ENCODE measurements around the gene MYB. TPM values are rescaled to one million over a fixed set of nuclear protein-coding genes. Genes with fewer than 3 reads are reported as not detected.

The MYB gene
- total and polyA plus RNA-seq, 2 of the 8 experiments (the other 6 are each of a cell fraction or from before 2014, with no cell fraction given): 4.0 to 7.6 TPM

DNA sequence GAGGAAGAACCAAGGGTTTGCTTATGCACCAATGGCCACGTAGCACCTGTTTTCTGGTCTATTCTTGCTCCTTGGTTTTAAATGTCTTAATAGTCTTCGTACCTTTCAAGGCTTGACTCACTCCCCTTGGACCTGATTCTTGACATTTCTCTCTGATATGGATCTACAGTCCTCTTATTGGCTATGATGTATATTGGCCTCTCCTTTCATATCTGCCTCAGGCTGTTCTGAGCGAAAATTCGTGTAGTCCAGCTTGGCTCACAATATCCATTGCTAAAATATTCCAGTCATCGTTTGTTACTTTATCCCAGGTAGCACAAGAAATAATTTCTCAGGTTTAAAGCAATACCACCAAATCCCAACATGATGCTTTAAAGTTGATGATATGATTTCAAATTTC lies 59.6 kb downstream of the MYB start (continued):
- TF ChIP-seq, protein P1, sequence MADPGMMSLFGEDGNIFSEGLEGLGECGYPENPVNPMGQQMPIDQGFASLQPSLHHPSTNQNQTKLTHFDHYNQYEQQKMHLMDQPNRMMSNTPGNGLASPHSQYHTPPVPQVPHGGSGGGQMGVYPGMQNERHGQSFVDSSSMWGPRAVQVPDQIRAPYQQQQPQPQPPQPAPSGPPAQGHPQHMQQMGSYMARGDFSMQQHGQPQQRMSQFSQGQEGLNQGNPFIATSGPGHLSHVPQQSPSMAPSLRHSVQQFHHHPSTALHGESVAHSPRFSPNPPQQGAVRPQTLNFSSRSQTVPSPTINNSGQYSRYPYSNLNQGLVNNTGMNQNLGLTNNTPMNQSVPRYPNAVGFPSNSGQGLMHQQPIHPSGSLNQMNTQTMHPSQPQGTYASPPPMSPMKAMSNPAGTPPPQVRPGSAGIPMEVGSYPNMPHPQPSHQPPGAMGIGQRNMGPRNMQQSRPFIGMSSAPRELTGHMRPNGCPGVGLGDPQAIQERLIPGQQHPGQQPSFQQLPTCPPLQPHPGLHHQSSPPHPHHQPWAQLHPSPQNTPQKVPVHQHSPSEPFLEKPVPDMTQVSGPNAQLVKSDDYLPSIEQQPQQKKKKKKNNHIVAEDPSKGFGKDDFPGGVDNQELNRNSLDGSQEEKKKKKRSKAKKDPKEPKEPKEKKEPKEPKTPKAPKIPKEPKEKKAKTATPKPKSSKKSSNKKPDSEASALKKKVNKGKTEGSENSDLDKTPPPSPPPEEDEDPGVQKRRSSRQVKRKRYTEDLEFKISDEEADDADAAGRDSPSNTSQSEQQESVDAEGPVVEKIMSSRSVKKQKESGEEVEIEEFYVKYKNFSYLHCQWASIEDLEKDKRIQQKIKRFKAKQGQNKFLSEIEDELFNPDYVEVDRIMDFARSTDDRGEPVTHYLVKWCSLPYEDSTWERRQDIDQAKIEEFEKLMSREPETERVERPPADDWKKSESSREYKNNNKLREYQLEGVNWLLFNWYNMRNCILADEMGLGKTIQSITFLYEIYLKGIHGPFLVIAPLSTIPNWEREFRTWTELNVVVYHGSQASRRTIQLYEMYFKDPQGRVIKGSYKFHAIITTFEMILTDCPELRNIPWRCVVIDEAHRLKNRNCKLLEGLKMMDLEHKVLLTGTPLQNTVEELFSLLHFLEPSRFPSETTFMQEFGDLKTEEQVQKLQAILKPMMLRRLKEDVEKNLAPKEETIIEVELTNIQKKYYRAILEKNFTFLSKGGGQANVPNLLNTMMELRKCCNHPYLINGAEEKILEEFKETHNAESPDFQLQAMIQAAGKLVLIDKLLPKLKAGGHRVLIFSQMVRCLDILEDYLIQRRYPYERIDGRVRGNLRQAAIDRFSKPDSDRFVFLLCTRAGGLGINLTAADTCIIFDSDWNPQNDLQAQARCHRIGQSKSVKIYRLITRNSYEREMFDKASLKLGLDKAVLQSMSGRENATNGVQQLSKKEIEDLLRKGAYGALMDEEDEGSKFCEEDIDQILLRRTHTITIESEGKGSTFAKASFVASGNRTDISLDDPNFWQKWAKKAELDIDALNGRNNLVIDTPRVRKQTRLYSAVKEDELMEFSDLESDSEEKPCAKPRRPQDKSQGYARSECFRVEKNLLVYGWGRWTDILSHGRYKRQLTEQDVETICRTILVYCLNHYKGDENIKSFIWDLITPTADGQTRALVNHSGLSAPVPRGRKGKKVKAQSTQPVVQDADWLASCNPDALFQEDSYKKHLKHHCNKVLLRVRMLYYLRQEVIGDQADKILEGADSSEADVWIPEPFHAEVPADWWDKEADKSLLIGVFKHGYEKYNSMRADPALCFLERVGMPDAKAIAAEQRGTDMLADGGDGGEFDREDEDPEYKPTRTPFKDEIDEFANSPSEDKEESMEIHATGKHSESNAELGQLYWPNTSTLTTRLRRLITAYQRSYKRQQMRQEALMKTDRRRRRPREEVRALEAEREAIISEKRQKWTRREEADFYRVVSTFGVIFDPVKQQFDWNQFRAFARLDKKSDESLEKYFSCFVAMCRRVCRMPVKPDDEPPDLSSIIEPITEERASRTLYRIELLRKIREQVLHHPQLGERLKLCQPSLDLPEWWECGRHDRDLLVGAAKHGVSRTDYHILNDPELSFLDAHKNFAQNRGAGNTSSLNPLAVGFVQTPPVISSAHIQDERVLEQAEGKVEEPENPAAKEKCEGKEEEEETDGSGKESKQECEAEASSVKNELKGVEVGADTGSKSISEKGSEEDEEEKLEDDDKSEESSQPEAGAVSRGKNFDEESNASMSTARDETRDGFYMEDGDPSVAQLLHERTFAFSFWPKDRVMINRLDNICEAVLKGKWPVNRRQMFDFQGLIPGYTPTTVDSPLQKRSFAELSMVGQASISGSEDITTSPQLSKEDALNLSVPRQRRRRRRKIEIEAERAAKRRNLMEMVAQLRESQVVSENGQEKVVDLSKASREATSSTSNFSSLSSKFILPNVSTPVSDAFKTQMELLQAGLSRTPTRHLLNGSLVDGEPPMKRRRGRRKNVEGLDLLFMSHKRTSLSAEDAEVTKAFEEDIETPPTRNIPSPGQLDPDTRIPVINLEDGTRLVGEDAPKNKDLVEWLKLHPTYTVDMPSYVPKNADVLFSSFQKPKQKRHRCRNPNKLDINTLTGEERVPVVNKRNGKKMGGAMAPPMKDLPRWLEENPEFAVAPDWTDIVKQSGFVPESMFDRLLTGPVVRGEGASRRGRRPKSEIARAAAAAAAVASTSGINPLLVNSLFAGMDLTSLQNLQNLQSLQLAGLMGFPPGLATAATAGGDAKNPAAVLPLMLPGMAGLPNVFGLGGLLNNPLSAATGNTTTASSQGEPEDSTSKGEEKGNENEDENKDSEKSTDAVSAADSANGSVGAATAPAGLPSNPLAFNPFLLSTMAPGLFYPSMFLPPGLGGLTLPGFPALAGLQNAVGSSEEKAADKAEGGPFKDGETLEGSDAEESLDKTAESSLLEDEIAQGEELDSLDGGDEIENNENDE (IDR thresholded peaks at IDR 0.05; ENCODE audit: insufficient replicate concordance, low read length): no peak
- TF ChIP-seq SP1 (IDR thresholded peaks at IDR 0.05; ENCODE audit: low read depth, low read length) (no peak), BCL11A (IDR thresholded peaks at IDR 0.05; ENCODE audit: low read depth in 2 of 2, low read length in 2 of 2) (no peak), BACH1 (IDR thresholded peaks at IDR 0.05; ENCODE audit: low read length) (no peak), TCF12 (IDR thresholded peaks at IDR 0.05; ENCODE audit: low read depth, low read length) (no peak), TAF7 (optimal IDR thresholded peaks at IDR 0.05; ENCODE audit: borderline replicate concordance, low read depth, low read length) (no peak), RXRA (IDR thresholded peaks at IDR 0.05; ENCODE audit: insufficient read depth, low read depth, low read length) (no peak), SRF (IDR thresholded peaks at IDR 0.05; ENCODE audit: low read depth, low read length) (no peak)

All from H1 (cell line).